Hepatocyte (in vitro differentiated cells): ENCODE data around the gene RALGAPB.

Experiments
- EZH2phosphoT487 ChIP-seq: fragments of 200-600 bp; sonication (generic); IDR thresholded peaks from one replicate; pipeline ENCODE4 v1.6.1; 2018; ENCODE audit warnings: antibody characterized with exemption, mild to moderate bottlenecking, low read depth, moderate library complexity; ENCODE audit not compliant: unreplicated experiment, severe bottlenecking
- TF ChIP-seq, protein P1 (sequence below): fragments of 200-600 bp; sonication (generic); IDR thresholded peaks from 2 replicates; pipeline ENCODE4 v1.5.1; 2016; ENCODE audit warnings: antibody characterized with exemption, mild to moderate bottlenecking; ENCODE audit not compliant: poor library complexity

DNA sequence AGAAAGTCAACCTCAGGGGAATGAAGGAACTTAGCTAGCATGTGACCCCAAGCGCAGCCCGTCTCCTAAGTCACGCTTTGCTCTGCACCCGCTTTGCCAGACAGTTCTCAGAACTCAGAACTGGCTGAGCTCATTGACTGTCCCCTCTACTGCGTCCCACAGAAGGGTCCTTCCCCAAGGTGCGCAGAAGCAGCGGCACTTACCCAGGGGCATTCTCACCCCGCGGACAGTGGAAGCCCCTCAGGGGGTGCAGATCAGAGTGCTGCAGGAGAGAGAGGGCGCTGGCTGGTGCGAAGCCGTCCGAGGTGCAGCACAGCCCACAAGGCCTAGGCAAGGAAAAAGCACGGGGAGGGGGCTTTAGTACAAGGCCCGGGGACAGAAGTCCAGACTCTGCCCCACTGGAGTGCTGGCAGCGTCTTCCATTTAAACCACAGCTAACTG lies 38.3 kb upstream of the RALGAPB start:
- TF ChIP-seq, protein P1, sequence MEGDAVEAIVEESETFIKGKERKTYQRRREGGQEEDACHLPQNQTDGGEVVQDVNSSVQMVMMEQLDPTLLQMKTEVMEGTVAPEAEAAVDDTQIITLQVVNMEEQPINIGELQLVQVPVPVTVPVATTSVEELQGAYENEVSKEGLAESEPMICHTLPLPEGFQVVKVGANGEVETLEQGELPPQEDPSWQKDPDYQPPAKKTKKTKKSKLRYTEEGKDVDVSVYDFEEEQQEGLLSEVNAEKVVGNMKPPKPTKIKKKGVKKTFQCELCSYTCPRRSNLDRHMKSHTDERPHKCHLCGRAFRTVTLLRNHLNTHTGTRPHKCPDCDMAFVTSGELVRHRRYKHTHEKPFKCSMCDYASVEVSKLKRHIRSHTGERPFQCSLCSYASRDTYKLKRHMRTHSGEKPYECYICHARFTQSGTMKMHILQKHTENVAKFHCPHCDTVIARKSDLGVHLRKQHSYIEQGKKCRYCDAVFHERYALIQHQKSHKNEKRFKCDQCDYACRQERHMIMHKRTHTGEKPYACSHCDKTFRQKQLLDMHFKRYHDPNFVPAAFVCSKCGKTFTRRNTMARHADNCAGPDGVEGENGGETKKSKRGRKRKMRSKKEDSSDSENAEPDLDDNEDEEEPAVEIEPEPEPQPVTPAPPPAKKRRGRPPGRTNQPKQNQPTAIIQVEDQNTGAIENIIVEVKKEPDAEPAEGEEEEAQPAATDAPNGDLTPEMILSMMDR: no peak
- no peak for TF ChIP-seq EZH2phosphoT487
